SU-DHL-6 (cell line): ENCODE results near the gene ITPKB.

Experiments used
- EZH2phosphoT487 ChIP-seq: fragments of 200-600 bp; sonication (generic), shearing (Covaris generic); conservative IDR thresholded peaks from 2 replicates; pipeline ENCODE4 v1.6.1; 2018; ENCODE audit warnings: mild to moderate bottlenecking, antibody characterized with exemption, low read length, moderate library complexity, mixed read lengths
- TF ChIP-seq, protein P1 (sequence below): fragments of 200-600 bp; sonication (generic); IDR thresholded peaks from one replicate; pipeline ENCODE4 v1.5.1; 2017; ENCODE audit warnings: antibody characterized with exemption, mild to moderate bottlenecking, low read length, moderate library complexity; ENCODE audit not compliant: insufficient read depth, poor library complexity, severe bottlenecking

DNA sequence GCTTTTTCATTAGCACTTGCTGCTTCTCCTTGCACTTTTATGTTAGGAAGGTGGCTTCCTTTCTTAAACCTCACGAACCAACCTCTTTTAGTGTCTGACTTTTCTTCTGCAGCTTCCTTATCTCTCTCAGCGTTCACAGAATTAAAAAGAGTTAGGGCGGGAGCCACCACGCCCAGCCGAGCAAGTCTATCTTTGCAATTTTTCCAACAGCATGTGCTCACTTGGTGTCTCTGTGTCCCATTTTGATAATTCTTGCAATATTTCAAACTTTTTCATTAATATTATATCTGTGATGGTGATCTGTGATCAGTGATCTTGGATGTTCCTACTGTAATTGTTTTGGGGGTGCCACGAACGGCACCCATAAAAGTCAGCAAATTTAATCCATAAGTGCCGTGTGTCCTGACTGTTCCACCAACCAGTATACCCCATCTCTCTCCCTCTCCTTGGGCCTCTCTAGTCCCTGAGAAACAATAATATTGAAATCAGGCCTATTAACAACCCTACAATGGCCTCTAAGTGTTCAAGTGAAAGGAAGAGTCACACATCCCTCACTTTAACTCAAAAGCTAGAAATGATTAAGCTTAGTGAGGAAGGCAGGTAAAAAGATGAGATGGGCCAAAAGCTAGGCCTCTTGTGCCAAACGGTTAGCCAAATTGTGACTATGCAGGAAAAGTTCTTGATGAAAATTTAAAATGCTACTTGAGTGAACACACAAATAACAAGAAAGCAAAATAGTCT, 15.9 kb upstream of the ITPKB start:
- TF ChIP-seq, protein P1, sequence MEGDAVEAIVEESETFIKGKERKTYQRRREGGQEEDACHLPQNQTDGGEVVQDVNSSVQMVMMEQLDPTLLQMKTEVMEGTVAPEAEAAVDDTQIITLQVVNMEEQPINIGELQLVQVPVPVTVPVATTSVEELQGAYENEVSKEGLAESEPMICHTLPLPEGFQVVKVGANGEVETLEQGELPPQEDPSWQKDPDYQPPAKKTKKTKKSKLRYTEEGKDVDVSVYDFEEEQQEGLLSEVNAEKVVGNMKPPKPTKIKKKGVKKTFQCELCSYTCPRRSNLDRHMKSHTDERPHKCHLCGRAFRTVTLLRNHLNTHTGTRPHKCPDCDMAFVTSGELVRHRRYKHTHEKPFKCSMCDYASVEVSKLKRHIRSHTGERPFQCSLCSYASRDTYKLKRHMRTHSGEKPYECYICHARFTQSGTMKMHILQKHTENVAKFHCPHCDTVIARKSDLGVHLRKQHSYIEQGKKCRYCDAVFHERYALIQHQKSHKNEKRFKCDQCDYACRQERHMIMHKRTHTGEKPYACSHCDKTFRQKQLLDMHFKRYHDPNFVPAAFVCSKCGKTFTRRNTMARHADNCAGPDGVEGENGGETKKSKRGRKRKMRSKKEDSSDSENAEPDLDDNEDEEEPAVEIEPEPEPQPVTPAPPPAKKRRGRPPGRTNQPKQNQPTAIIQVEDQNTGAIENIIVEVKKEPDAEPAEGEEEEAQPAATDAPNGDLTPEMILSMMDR = no peak
- no peak for TF ChIP-seq EZH2phosphoT487
